ENCODE results near the gene CLTCL1. TPM values are rescaled to one million over a fixed set of nuclear protein-coding genes. Genes with fewer than 3 reads are reported as not detected.

CLTCL1 gene
- total RNA-seq, 1 experiment from 2014 or later = 7.1 TPM

DNA sequence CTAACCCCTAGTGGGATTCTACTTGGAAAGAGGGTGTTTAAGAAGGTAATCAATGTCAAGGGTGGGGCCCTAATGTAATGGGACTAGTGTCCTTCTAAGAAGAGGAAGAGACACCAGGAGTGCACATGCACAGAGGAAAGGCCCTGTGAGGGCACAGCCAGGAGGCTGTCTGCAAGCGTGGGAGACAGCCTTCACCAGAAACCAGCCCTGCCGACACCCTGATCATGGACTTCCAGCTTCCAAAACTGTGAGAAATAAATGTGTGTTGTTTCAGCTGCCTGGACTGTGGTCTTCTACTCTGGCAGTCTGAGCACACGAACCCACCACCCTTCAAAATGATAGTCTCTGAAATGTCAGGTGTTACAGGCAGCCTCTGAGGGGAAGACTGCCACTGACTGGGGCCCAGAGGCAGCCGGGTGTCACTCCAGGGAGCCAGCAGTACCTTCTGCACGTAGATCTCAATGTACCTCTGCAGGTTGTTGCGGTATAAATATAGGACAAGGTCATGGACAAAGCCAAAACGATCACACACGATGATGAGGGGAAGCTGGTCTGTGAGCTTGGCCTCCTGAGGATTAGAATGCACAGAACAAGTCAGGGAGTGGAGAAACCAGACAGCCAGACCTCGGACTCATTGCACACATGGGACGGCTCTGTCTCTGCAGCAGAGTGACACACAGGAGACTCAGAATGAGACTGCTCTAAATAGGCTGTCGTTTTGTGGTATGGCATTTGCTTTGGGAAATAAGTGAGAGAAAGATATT is 69.1 kb downstream of the CLTCL1 start:
- no peak for TF ChIP-seq FOSL1 (IDR thresholded peaks at IDR 0.05; ENCODE audit: low read depth)
- no peak for TF ChIP-seq SP1 (IDR thresholded peaks at IDR 0.05; ENCODE audit: low read depth)
- TF ChIP-seq, protein P1, sequence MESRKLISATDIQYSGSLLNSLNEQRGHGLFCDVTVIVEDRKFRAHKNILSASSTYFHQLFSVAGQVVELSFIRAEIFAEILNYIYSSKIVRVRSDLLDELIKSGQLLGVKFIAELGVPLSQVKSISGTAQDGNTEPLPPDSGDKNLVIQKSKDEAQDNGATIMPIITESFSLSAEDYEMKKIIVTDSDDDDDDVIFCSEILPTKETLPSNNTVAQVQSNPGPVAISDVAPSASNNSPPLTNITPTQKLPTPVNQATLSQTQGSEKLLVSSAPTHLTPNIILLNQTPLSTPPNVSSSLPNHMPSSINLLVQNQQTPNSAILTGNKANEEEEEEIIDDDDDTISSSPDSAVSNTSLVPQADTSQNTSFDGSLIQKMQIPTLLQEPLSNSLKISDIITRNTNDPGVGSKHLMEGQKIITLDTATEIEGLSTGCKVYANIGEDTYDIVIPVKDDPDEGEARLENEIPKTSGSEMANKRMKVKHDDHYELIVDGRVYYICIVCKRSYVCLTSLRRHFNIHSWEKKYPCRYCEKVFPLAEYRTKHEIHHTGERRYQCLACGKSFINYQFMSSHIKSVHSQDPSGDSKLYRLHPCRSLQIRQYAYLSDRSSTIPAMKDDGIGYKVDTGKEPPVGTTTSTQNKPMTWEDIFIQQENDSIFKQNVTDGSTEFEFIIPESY (IDR thresholded peaks at IDR 0.05; ENCODE audit: extremely low read depth, insufficient replicate concordance, low read length) = no peak
- TF ChIP-seq, protein P2, sequence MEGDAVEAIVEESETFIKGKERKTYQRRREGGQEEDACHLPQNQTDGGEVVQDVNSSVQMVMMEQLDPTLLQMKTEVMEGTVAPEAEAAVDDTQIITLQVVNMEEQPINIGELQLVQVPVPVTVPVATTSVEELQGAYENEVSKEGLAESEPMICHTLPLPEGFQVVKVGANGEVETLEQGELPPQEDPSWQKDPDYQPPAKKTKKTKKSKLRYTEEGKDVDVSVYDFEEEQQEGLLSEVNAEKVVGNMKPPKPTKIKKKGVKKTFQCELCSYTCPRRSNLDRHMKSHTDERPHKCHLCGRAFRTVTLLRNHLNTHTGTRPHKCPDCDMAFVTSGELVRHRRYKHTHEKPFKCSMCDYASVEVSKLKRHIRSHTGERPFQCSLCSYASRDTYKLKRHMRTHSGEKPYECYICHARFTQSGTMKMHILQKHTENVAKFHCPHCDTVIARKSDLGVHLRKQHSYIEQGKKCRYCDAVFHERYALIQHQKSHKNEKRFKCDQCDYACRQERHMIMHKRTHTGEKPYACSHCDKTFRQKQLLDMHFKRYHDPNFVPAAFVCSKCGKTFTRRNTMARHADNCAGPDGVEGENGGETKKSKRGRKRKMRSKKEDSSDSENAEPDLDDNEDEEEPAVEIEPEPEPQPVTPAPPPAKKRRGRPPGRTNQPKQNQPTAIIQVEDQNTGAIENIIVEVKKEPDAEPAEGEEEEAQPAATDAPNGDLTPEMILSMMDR (IDR thresholded peaks at IDR 0.05 in 2 of 3, conservative IDR thresholded peaks at IDR 0.05 in 1 of 3; ENCODE audit: borderline replicate concordance in 1 of 3, insufficient read depth in 1 of 3, low read depth in 2 of 3, low read length in 2 of 3) = no peak
- TF ChIP-seq POLR2AphosphoS5 (IDR thresholded peaks at IDR 0.05; ENCODE audit: low read depth, low read length) = no peak
- no peak for TF ChIP-seq CBX3 (IDR thresholded peaks at IDR 0.05; ENCODE audit: low read depth)
- no peak for TF ChIP-seq SRF (IDR thresholded peaks at IDR 0.05; ENCODE audit: low read depth)
- TF ChIP-seq CEBPB (IDR thresholded peaks at IDR 0.05; ENCODE audit: low read depth) = no peak
- TF ChIP-seq YY1 (IDR thresholded peaks at IDR 0.05; ENCODE audit: extremely low read depth, insufficient replicate concordance, low read depth, low read length) = no peak
- TF ChIP-seq ZFX (IDR thresholded peaks at IDR 0.05) = no peak
- no peak for TF ChIP-seq EZH2 (IDR thresholded peaks at IDR 0.05)
- TF ChIP-seq TCF7L2 (IDR thresholded peaks at IDR 0.05; ENCODE audit: borderline replicate concordance, extremely low read depth, insufficient read depth, insufficient read length) = no peak
- no peak for TF ChIP-seq ZNF274 (IDR thresholded peaks at IDR 0.05; ENCODE audit: low read depth, low read length)
- no peak for TF ChIP-seq SIN3A (IDR thresholded peaks at IDR 0.05; ENCODE audit: low read depth)
- TF ChIP-seq JUND (IDR thresholded peaks at IDR 0.05) = no peak
- no peak for TF ChIP-seq ELF1 (IDR thresholded peaks at IDR 0.05; ENCODE audit: borderline replicate concordance, low read depth)
- TF ChIP-seq, protein P3, sequence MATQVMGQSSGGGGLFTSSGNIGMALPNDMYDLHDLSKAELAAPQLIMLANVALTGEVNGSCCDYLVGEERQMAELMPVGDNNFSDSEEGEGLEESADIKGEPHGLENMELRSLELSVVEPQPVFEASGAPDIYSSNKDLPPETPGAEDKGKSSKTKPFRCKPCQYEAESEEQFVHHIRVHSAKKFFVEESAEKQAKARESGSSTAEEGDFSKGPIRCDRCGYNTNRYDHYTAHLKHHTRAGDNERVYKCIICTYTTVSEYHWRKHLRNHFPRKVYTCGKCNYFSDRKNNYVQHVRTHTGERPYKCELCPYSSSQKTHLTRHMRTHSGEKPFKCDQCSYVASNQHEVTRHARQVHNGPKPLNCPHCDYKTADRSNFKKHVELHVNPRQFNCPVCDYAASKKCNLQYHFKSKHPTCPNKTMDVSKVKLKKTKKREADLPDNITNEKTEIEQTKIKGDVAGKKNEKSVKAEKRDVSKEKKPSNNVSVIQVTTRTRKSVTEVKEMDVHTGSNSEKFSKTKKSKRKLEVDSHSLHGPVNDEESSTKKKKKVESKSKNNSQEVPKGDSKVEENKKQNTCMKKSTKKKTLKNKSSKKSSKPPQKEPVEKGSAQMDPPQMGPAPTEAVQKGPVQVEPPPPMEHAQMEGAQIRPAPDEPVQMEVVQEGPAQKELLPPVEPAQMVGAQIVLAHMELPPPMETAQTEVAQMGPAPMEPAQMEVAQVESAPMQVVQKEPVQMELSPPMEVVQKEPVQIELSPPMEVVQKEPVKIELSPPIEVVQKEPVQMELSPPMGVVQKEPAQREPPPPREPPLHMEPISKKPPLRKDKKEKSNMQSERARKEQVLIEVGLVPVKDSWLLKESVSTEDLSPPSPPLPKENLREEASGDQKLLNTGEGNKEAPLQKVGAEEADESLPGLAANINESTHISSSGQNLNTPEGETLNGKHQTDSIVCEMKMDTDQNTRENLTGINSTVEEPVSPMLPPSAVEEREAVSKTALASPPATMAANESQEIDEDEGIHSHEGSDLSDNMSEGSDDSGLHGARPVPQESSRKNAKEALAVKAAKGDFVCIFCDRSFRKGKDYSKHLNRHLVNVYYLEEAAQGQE (IDR thresholded peaks at IDR 0.05; ENCODE audit: low read depth) = no peak
- no peak for TF ChIP-seq RAD21 (IDR thresholded peaks at IDR 0.05; ENCODE audit: low read depth)
- TF ChIP-seq EGR1 (IDR thresholded peaks at IDR 0.05; ENCODE audit: low read depth) = no peak
- no peak for TF ChIP-seq POLR2A (IDR thresholded peaks at IDR 0.05; ENCODE audit: borderline replicate concordance, extremely low read depth, insufficient read depth, insufficient read length)
- H4K20me1 ChIP-seq (ENCODE audit: insufficient read depth) = no peaks in the 10 kb centered on the region
- H3K4me3 ChIP-seq (replicated peaks in 1 of 2; ENCODE audit: low read depth in 1 of 2, low read length in 2 of 2) = no peak overlapping the region
- H3K4me1 ChIP-seq (ENCODE audit: control insufficient read depth in 1 of 2, insufficient read depth in 2 of 2, low read length in 2 of 2) = peaks cover 0 to 5% of the 10 kb centered on the region in 2 experiments; a peak in 2 of 4 replicates
- H3K27ac ChIP-seq (ENCODE audit: low read depth, low read length) = no peak overlapping the region
- H3K9me3 ChIP-seq (ENCODE audit: control insufficient read depth in 1 of 2, insufficient read depth in 1 of 2, low read depth in 1 of 2, low read length in 2 of 2) = no peaks in the 10 kb centered on the region
- ChIA-PET CTCF (no interaction called here), RAD21 (ENCODE audit: low non-redundant PET in 1 of 2, low total read pairs in 2 of 2, uncharacterized antibody in 2 of 2, unreplicated experiment in 2 of 2) (no interaction called here), POLR2A (no interaction called here)
- H3K79me2 ChIP-seq (ENCODE audit: insufficient read depth, low read length) = no peaks in the 10 kb centered on the region
- no peaks in the 10 kb centered on the region; a peak in 1 of 4 replicates for H3K36me3 ChIP-seq (ENCODE audit: control insufficient read depth in 1 of 2, insufficient read depth in 2 of 2, low read length in 2 of 2)
- no peak overlapping the region for H2AFZ ChIP-seq (ENCODE audit: low read depth, low read length, poor library complexity, severe bottlenecking)
- H3K4me2 ChIP-seq (ENCODE audit: low read length) = no peak overlapping the region
- H3K9me2 ChIP-seq (ENCODE audit: insufficient read depth) = no peaks in the 10 kb centered on the region
- no peak for ATAC-seq
- BruUV-seq (replicated peaks) = no TSS peak
- intact Hi-C loops (cut with micrococcal nuclease) = no loop called here
- no peak for DNase-seq (ENCODE audit: low read depth, low spot score)
- no peaks in the 10 kb centered on the region for H3K27me3 ChIP-seq (ENCODE audit: insufficient read depth, low read length)
- H3K9ac ChIP-seq (ENCODE audit: low read length) = no peak overlapping the region
